NCI-H1092 (cell line): ENCODE results near the gene CCL19.
"Not testable (repeated sequence)": the region's sequence is repeated elsewhere in the genome, so short reads cannot be mapped to it uniquely, and the experiment has no call there.

Experiments
- DNase-seq: peaks from one replicate; lab custom pipeline; 2025; lab: John Stamatoyannopoulos, UW

Gene CCL19

GRCh38 chr9:34690983-34691935 lies at the start of gene CCL19:
CCL19 (minus strand) TSS chr9:34691276; CDS start chr9:34691139, 137 bp downstream.
- DNase-seq: no peak

- not testable (repeated sequence) for DNase-seq
Observed at GRCh38 chr9:34740176-34740575, 49.1 kb upstream of the CCL19 start.

- no peak for DNase-seq
Observed at GRCh38 chr9:34737677-34738260, 46.7 kb upstream of the CCL19 start.

GRCh38 chr9:34734720-34735119 lies 43.6 kb upstream of the CCL19 start:
- DNase-seq: no peak

GRCh38 chr9:34732886-34733285 lies 41.8 kb upstream of the CCL19 start:
- no peak for DNase-seq

- DNase-seq: no peak
Observed at GRCh38 chr9:34732478-34732877, 41.4 kb upstream of the CCL19 start.

GRCh38 chr9:34723141-34723540 lies 32.1 kb upstream of the CCL19 start:
- DNase-seq: no peak

GRCh38 chr9:34719769-34720025 lies 28.6 kb upstream of the CCL19 start:
- not testable (repeated sequence) for DNase-seq

- no peak for DNase-seq
Observed at GRCh38 chr9:34719021-34719768, 28.1 kb upstream of the CCL19 start.

- DNase-seq: no peak
Observed at GRCh38 chr9:34717996-34718614, 27.0 kb upstream of the CCL19 start.

GRCh38 chr9:34716711-34717110 lies 25.6 kb upstream of the CCL19 start:
- no peak for DNase-seq

- DNase-seq: no peak
Observed at GRCh38 chr9:34715639-34716215, 24.7 kb upstream of the CCL19 start.

- no peak for DNase-seq
Observed at GRCh38 chr9:34714007-34714406, 22.9 kb upstream of the CCL19 start.

- DNase-seq: no peak
Observed at GRCh38 chr9:34712140-34712539, 21.1 kb upstream of the CCL19 start.

- DNase-seq: no peak
Observed at GRCh38 chr9:34710023-34710422, 18.9 kb upstream of the CCL19 start, which contains the start of gene CCL21. CCL21 (minus strand) TSS chr9:34710136; CDS start chr9:34710066, 70 bp downstream.

GRCh38 chr9:34709196-34709978 lies 18.3 kb upstream of the CCL19 start:
- no peak for DNase-seq

- no peak for DNase-seq
Observed at GRCh38 chr9:34707130-34707529, 16.1 kb upstream of the CCL19 start.

- peak; percentile 74 for DNase-seq
Observed at GRCh38 chr9:34701769-34702736, 11.0 kb upstream of the CCL19 start.

GRCh38 chr9:34701023-34701768 lies 10.1 kb upstream of the CCL19 start:
- DNase-seq: peak; percentile 60
